ENCODE results near the gene PTCHD1.

PTCHD1 gene

GRCh38 chrX:23422912-23423311 lies 88.3 kb downstream of the PTCHD1 start:
- DNase-seq = no peak

- no peak for DNase-seq
These were observed 99.8 kb downstream of the PTCHD1 start for GRCh38 chrX:23434356-23434884.

DNA sequence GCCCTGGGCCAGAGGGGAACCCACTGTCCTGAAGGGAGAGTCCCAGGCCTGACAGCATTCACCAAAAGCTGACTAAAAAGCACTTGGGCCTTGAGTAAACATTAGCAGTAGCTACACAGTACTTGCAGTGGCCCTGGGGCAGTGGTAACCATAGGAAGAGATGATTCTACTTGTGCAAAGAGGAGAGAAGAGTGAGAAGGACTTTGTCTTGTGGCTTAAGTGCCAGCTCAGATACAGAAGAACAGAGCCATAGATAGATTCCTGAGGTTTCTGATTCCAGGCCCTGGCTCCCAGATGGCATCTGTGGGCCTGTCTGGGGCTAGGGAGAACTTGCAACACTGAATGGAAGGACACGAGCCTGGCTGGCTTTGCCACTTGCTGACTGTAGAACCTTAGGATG lies 100.5 kb downstream of the PTCHD1 start:
- DNase-seq = no peak

- no peak for DNase-seq
These were observed 100.9 kb downstream of the PTCHD1 start for GRCh38 chrX:23435575-23435974.

DNA sequence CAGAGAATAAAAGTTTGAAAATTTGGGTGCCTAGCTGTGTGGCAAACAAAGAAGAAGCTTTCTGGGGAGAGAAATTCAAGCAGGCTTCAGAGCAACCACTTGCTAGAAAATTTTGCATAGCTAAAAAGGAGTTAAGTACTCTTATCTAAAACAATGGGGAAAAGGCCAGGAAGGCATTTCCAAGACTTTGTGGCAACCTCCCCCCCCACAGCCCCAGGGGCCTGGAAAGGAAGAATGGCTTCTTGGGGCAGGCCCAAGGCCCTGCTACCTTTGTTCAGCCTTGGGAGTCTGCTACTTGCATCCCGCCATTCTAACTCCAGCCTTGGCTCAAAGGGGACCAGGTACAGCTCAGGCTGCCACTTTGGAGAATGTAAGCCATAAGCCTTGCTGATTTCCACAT lies 102.2 kb downstream of the PTCHD1 start:
- no peak for DNase-seq

DNA sequence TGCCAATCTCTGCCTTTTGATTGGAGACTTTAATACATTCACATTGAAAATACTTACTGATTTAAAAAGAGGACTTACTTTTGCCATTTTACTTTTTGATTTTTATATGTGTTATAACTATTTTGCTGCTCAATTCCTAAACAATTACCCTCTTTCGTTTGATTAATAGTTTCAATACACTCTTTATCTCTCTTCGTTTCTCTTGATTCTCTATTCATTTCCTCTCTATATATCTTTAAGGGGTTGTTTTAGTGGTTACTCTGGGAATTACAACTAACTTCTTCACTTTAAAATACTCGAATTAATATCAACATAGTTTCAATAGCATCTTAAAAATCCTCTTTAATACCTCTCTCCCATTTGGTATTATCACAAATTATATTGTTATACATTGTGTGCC lies 116.6 kb downstream of the PTCHD1 start:
- DNase-seq = no peak
